SU-DHL-6 (cell line): Measurements from ENCODE around the gene PCSK9.

Experiments used
- H2AFZ ChIP-seq: fragments of 200-600 bp; sonication (generic); 2 replicates; pipeline ENCODE4 v1.6.1; 2014; ENCODE audit warnings: low read depth, mild to moderate bottlenecking, moderate library complexity, mixed read lengths, antibody characterized with exemption, low read length; ENCODE audit not compliant: severe bottlenecking
- H3F3A ChIP-seq: fragments of 200-600 bp; shearing (Covaris generic); 2 replicates; pipeline ENCODE4 v1.6.0; 2016; ENCODE audit warnings: antibody characterized with exemption, mild to moderate bottlenecking; ENCODE audit not compliant: insufficient read depth
- H3K27ac ChIP-seq: fragments of 200-600 bp; sonication (generic); 2 replicates; pipeline ENCODE4 v1.5.1; 2016; ENCODE audit warnings: low read depth, mild to moderate bottlenecking, low read length, moderate library complexity, mixed read lengths
- H3K27me3 ChIP-seq: fragments of 200-600 bp; sonication (generic), shearing (Covaris generic); 2 replicates; pipeline ENCODE4 v1.6.0; 2014; ENCODE audit warnings: mild to moderate bottlenecking, low read length
- H3K36me3 ChIP-seq: fragments of 200-600 bp; sonication (generic); 2 replicates; pipeline ENCODE4 v1.6.1; 2014; ENCODE audit warnings: mild to moderate bottlenecking, low read length, mixed read lengths
- H3K4me2 ChIP-seq: fragments of 300-600, 200-600 bp; shearing (Covaris generic), sonication (generic); 2 replicates; pipeline ENCODE4 v1.6.0; 2014; ENCODE audit warnings: low read length, low read depth, mild to moderate bottlenecking; ENCODE audit not compliant: poor library complexity, severe bottlenecking
- H3K4me3 ChIP-seq: fragments of 200-600 bp; sonication (generic); 2 replicates; pipeline ENCODE4 v1.5.1; 2014; ENCODE audit warnings: antibody characterized with exemption, low read length, mild to moderate bottlenecking, mixed read lengths; ENCODE audit not compliant: insufficient read depth, poor library complexity, severe bottlenecking
- H3K79me2 ChIP-seq: fragments of 200-600 bp; sonication (generic); 2 replicates; pipeline ENCODE4 v1.6.1; 2014; ENCODE audit warnings: mild to moderate bottlenecking, low read length, moderate library complexity; ENCODE audit not compliant: insufficient read depth
- H3K9ac ChIP-seq: fragments of 200-600 bp; sonication (generic); 2 replicates; pipeline ENCODE4 v1.7.0; 2014; ENCODE audit warnings: mild to moderate bottlenecking, low read length
- H3K9me2 ChIP-seq: fragments of 200-600 bp; sonication (generic); replicated peaks from 2 replicates; pipeline ENCODE4 v1.6.1; 2014; ENCODE audit warnings: low read length; ENCODE audit not compliant: insufficient read depth
- H3K9me3 ChIP-seq: fragments of 200-600 bp; sonication (generic); 2 replicates; pipeline ENCODE4 v1.6.1; 2014; ENCODE audit warnings: low read length, mixed read lengths; ENCODE audit not compliant: insufficient read depth
- H4K20me1 ChIP-seq: fragments of 200-600 bp; sonication (generic); 2 replicates; pipeline ENCODE4 v1.6.1; 2014; ENCODE audit warnings: low read depth, mild to moderate bottlenecking, antibody characterized with exemption, low read length, moderate library complexity, mixed read lengths
- CTCF ChIP-seq: fragments of 200-600 bp; sonication (generic); IDR thresholded peaks from one replicate; pipeline ENCODE4 v1.5.1; 2017; ENCODE audit warnings: antibody characterized with exemption, mild to moderate bottlenecking, low read length, moderate library complexity; ENCODE audit not compliant: insufficient read depth, poor library complexity, severe bottlenecking
- EZH2phosphoT487 ChIP-seq: fragments of 200-600 bp; sonication (generic), shearing (Covaris generic); conservative IDR thresholded peaks from 2 replicates; pipeline ENCODE4 v1.6.1; 2018; ENCODE audit warnings: mild to moderate bottlenecking, antibody characterized with exemption, low read length, moderate library complexity, mixed read lengths

Gene PCSK9

DNA sequence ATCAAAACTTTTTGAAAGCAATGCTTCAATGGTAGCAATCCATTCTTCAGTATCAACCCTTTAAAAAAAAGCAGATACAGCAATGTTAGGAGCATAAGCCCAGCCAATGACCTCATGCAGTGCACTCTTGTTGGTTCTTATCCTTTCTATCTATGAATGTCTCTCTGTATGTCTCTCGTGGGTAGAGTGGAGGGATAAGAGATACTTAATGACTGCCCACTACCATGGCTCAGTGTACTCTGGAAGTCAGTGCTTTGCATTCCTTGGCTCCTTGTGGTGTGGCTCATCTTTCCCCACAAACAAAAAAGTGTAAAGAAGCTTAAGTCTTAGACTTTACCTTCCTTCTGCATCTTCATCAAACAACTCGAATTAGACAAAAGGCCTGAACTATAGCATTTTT, 50.3 kb downstream of the PCSK9 start:
- Histone ChIP-seq H3K27me3 (no peaks in the 10 kb centered on the region), H3K9me2 (no peaks in the 10 kb centered on the region), H3F3A (no peaks in the 10 kb centered on the region), H2AFZ (no peak overlapping the region), H3K9me3 (no peaks in the 10 kb centered on the region), H4K20me1 (no peaks in the 10 kb centered on the region), H3K9ac (no peak overlapping the region), H3K79me2 (no peaks in the 10 kb centered on the region), H3K4me3 (no peak overlapping the region), H3K4me2 (no peak overlapping the region), H3K27ac (no peak overlapping the region), H3K36me3 (peaks cover 22% of the 10 kb centered on the region; the same call in 1 of the 2 replicates)
- TF ChIP-seq EZH2phosphoT487: no peak
- no peak for TF ChIP-seq CTCF

GRCh38 chr1:55092475-55092874, 53.1 kb downstream of the PCSK9 start:
- Histone ChIP-seq H3K79me2 (no peaks in the 10 kb centered on the region), H3F3A (no peaks in the 10 kb centered on the region), H3K9me2 (no peaks in the 10 kb centered on the region), H3K27me3 (no peaks in the 10 kb centered on the region), H3K4me3 (no peak overlapping the region), H3K27ac (no peak overlapping the region), H4K20me1 (no peaks in the 10 kb centered on the region), H3K36me3 (peaks cover 23% of the 10 kb centered on the region; the same call in 1 of the 2 replicates), H2AFZ (no peak overlapping the region), H3K9ac (no peak overlapping the region), H3K9me3 (no peaks in the 10 kb centered on the region), H3K4me2 (no peak overlapping the region)
- no peak for TF ChIP-seq CTCF
- TF ChIP-seq EZH2phosphoT487: no peak

DNA sequence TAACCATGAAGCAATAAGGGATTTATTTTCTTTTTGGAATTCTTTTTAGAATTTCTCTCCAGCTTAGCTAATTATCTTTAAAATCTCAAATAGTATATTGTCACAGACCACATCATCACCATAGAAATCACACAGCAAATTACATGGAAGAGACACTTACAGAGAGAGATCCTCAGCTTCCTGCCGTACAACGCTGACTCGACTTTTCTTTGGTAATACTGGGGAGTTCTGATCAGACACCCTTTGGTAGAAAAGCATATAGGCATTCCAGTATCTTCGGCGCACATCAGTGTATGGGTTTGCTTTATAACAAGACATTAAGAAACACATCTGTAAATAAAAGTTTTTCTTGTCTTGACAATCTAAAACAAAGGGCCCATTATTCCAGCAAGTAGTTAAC, 55.7 kb downstream of the PCSK9 start:
- H3F3A ChIP-seq: no peaks in the 10 kb centered on the region
- H3K9me3 ChIP-seq: no peaks in the 10 kb centered on the region
- TF ChIP-seq CTCF (no peak), EZH2phosphoT487 (no peak)
- H3K79me2 ChIP-seq: no peaks in the 10 kb centered on the region
- no peak overlapping the region for H3K27ac ChIP-seq
- H3K27me3 ChIP-seq: no peaks in the 10 kb centered on the region
- no peak overlapping the region for H2AFZ ChIP-seq
- no peaks in the 10 kb centered on the region for H4K20me1 ChIP-seq
- H3K4me2 ChIP-seq: no peak overlapping the region
- no peak overlapping the region for H3K4me3 ChIP-seq
- H3K36me3 ChIP-seq: peaks cover 33% of the 10 kb centered on the region
- no peaks in the 10 kb centered on the region for H3K9me2 ChIP-seq
- H3K9ac ChIP-seq: no peak overlapping the region
